Right cardiac atrium (tissue), 5 donors: Measurements from ENCODE around the gene ADK. TPM values are rescaled to one million over a fixed set of nuclear protein-coding genes. Genes with fewer than 3 reads are reported as not detected.

ENCODE experiments used
- ATAC-seq, 2 donors: fragments of 200-7000 bp; cut with Tn5 transposase; one replicate each; pipeline versions ENCODE4 v1.8.0 to v1.9.1; 2020; ENCODE audit warnings: moderate library complexity in 2 of 2, mild to moderate bottlenecking in 1 of 2
- DNase-seq, 3 donors: peaks; one replicate each; pipeline ENCODE4 v3.0.0-alpha.2; 2020
- H3K27ac ChIP-seq: one replicate; pipeline ENCODE4 v1.5.1; 2013; ENCODE audit warnings: mild to moderate bottlenecking, low read length, control low read depth, moderate library complexity
- H3K27me3 ChIP-seq: one replicate; pipeline ENCODE4 v1.6.1; 2013; ENCODE audit not compliant: control insufficient read depth, insufficient read depth
- H3K4me1 ChIP-seq: one replicate; pipeline ENCODE4 v1.6.1; 2013; ENCODE audit warnings: low read length; ENCODE audit not compliant: control insufficient read depth, insufficient read depth
- H3K4me3 ChIP-seq: one replicate; pipeline ENCODE4 v1.5.1; 2013; ENCODE audit warnings: low read length, control low read depth
- H3K9me3 ChIP-seq: one replicate; pipeline ENCODE4 v1.6.1; 2013; ENCODE audit warnings: low read length; ENCODE audit not compliant: control insufficient read depth
- WGBS: extraction: QIAGEN DNeasy Blood & Tissue Kit; methylation state at CpG from one replicate; pipeline ENCODE4 v1.1.7; 2013; 5-methylcytosine and 5-hydroxymethylcytosine counted together
- intact Hi-C, 4 donors: fragments of 100-400 bp; cut with DNase I; formaldehyde crosslinking; loops; one replicate each; pipeline versions ENCODE4 v1.11.0 to v1.14.0; 2022 to 2023
- long read RNA-seq, 4 donors: library from polyadenylated mRNA; unstranded; transcript quantifications; one replicate each; pipeline ENCODE4 v2.0.0, GENCODE V29; 2020 to 2021
- polyA plus RNA-seq: library from polyadenylated mRNA; stranded (reverse); fragments of 200-250 nt; gene quantifications from one replicate; pipeline ENCODE4 v1.2.3, GENCODE V29; 2013
- total RNA-seq, 4 donors: library from RNA; stranded (reverse); fragmentation: NEBNext Ultra II Directional; extraction: Animal tissue kit (Norgen Biotek cat#: 25700); gene quantifications; one replicate each; pipeline ENCODE4 v1.2.1, GENCODE V29; 2021
- donor health status: healthy with polysubstance abuse.
- donor health status: DM: no; HTN: yes; CAD: no.
- donor health status: DM: no; HTN: no; CAD: no.
- donor health status: DM: no; HTN: yes; CAD: no; lungs with severe emphysema.
- donor health status: DM: yes; HTN: yes; CAD: no.

Gene ADK
- 10 to 100 TPM; 34.5 to 42.2 (median 40.3) TPM for total RNA-seq
- 41.0 TPM for polyA plus RNA-seq
- long read RNA-seq, donor 1, transcript ADK-201 (11 exons, 1,169 nt): major isoform, 70 of 88 reads
- long read RNA-seq, donor 1, partial matches to known transcripts: 3 of 88 reads
- long read RNA-seq, donor 1, other reads (novel, unspliced or antisense): 11 of 88 reads
- long read RNA-seq, donor 2, transcript ADK-201 (11 exons, 1,169 nt): major isoform, 17 of 29 reads
- long read RNA-seq, donor 2, partial matches to known transcripts: 2 of 29 reads
- long read RNA-seq, donor 2, other reads (novel, unspliced or antisense): 9 of 29 reads
- long read RNA-seq, donor 3, transcript ADK-201 (11 exons, 1,169 nt): major isoform, 55 of 81 reads
- long read RNA-seq, donor 3, transcript ADK-202 (11 exons, 2,083 nt): minor isoform, 6 of 81 reads
- long read RNA-seq, donor 3, partial matches to known transcripts: 5 of 81 reads
- long read RNA-seq, donor 3, other reads (novel, unspliced or antisense): 15 of 81 reads
- long read RNA-seq, donor 4, transcript ADK-201 (11 exons, 1,169 nt): major isoform, 24 of 32 reads
- long read RNA-seq, donor 4, partial matches to known transcripts: 2 of 32 reads
- long read RNA-seq, donor 4, other reads (novel, unspliced or antisense): 4 of 32 reads

DNA sequence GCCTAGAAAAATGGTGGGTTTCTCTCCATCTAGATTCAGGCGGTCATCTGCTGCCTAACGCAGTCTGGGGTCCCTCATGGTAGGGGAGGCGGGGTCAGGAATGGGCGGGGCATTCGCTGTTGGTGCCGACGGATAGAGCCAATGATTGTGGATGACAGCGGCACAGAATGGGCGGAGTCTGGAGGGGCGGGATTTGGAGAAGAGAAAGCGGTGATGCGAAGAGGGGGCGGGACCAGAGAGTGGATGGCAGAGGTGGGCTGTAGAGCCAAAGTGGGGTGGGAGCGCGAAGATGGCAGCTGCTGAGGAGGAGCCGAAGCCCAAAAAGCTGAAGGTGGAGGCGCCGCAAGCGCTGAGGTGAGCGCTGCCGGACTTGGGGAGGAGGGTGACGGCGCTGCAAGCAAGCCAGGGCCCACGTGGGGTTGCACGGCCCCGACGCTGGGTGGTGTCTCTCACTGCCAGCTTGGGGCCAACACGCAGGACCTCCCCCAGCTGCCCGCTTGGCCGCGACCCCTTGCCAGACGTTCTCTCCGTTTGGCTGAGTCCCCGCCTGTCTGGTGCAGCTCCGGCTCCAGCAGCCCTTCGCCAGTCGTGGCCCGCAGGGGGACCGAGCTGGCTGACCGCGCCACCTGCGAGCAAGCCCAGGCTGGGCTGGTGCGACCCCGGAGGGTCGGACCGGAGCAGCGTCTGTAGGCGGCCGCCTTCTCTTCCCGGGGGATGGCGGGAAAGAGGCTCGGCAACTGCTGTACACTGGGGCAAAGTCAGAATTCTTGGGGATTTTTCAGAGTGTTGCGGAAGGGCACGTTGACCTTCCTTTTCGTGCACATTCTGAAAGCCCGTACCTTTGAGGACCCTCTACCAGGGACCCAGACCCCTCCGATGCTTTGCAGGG lies at the start of gene ADK:
Gene ADK (plus strand): TSS at position 232 of the 889 bp plus-strand sequence. CDS start 58 bp downstream, at position 290.
- Histone ChIP-seq H3K4me3 (peak within 1 kb of the TSS; percentile 72), H3K9me3 (no peaks in the 10 kb centered on the region), H3K4me1 (no peaks in the 10 kb centered on the region), H3K27me3 (no peaks in the 10 kb centered on the region), H3K27ac (peak within 1 kb of the TSS; percentile 93)
- intact Hi-C loops: no loop called here
- DNase-seq: peak; percentile 100
- peak; percentile 97 to 98 for ATAC-seq
- under 1% methylated on average over 57 of the region's 57 CpGs for WGBS

GRCh38 chr10:74103560-74104258 lies 47.3 kb upstream of the ADK start:
- H3K9me3 ChIP-seq: no peaks in the 10 kb centered on the region
- intact Hi-C loops: no loop called here
- H3K27me3 ChIP-seq: no peaks in the 10 kb centered on the region
- H3K4me3 ChIP-seq: no peak overlapping the region
- H3K27ac ChIP-seq: no peak overlapping the region
- ATAC-seq (peak in 1 of 2 donors; percentile 31), DNase-seq (no peak)
- 75% methylated on average over 11 of the region's 11 CpGs for WGBS
- H3K4me1 ChIP-seq: no peaks in the 10 kb centered on the region

DNA sequence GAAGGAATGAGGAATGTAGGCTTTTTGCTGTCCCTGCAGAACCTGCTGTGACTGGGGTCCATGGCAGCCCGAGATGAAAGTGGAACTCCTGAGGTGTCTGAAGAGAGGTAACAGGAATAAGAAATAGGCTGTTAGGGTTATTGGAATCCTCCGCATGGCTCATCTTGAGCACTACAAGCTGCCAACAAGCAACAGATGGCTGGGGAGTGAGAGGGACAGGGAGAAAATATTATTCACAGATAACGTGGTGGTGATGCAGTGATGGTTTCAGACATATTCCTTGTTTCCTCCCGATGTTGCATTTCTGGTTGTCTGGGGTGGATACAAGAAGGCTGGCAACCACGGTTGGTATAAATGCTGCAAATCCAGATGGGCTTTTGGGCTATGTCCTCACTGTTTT lies 46.5 kb upstream of the ADK start:
- 78% methylated on average over 5 of the region's 5 CpGs for WGBS
- intact Hi-C loops: no loop called here
- Histone ChIP-seq H3K27me3 (no peaks in the 10 kb centered on the region), H3K27ac (no peak overlapping the region), H3K9me3 (no peaks in the 10 kb centered on the region), H3K4me3 (no peak overlapping the region), H3K4me1 (no peaks in the 10 kb centered on the region)
- DNase-seq (no peak), ATAC-seq (no peak)

GRCh38 chr10:74104996-74105395 lies 46.0 kb upstream of the ADK start:
- ATAC-seq (no peak), DNase-seq (no peak)
- Histone ChIP-seq H3K4me1 (no peaks in the 10 kb centered on the region), H3K4me3 (no peak overlapping the region), H3K9me3 (no peaks in the 10 kb centered on the region), H3K27ac (no peak overlapping the region), H3K27me3 (no peaks in the 10 kb centered on the region)
- 81% methylated on average over 8 of the region's 8 CpGs for WGBS
- intact Hi-C loops: no loop called here

DNA sequence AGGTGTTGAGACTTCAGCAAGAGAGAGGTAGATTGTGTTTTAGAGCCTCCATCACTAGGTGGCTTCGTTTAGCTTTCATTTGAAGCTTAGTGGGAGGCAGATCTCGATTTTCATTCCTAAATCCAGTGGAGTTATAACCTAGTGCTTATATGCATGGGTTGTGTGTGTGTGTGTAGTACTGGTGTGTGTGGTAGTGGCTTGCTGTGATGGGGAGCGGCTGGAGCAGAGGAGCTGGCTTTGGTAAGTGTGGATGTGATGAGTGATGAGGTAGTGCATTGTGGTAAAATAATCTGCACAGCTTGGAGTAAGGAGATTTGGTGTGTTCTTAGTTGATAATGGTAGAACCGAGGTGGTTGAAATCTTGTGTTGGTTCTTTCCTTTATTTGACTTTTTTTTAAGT lies 43.6 kb upstream of the ADK start:
- intact Hi-C loops: no loop called here
- ATAC-seq: no peak
- no peaks in the 10 kb centered on the region for H3K9me3 ChIP-seq
- no peak for DNase-seq
- WGBS: 59% methylated on average over 4 of the region's 4 CpGs
- H3K4me1 ChIP-seq: no peaks in the 10 kb centered on the region
- no peak overlapping the region for H3K27ac ChIP-seq
- no peaks in the 10 kb centered on the region for H3K27me3 ChIP-seq
- no peak overlapping the region for H3K4me3 ChIP-seq

GRCh38 chr10:74109452-74109851 lies 41.6 kb upstream of the ADK start:
- Histone ChIP-seq H3K4me3 (no peak overlapping the region), H3K9me3 (no peaks in the 10 kb centered on the region), H3K27me3 (no peaks in the 10 kb centered on the region), H3K4me1 (no peaks in the 10 kb centered on the region), H3K27ac (no peak overlapping the region)
- intact Hi-C loops: no loop called here
- ATAC-seq (no peak), DNase-seq (no peak)

DNA sequence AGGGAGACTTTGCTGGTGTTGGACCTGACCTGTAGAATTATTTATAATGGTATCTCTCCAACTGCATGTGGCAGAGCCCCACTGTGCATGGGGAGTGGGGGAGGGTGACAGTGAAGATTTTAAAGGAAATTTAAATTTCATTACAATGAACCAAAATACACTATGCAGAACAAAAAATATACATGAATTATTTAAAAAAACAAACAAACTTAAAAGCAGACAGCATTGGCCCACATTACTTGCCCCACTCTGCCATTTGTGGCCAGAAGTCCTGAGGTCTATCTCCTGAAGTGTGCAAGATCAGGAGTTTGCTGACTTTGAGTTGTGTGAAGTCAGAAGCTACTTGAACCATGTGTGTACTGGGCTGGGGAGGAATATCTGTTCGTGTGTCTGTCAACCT lies 40.9 kb upstream of the ADK start:
- ATAC-seq (no peak), DNase-seq (no peak)
- Histone ChIP-seq H3K27me3 (no peaks in the 10 kb centered on the region), H3K4me1 (no peaks in the 10 kb centered on the region), H3K27ac (no peak overlapping the region), H3K9me3 (no peaks in the 10 kb centered on the region), H3K4me3 (no peak overlapping the region)
- 65% methylated on average over 1 of the region's 1 CpG for WGBS
- intact Hi-C loops: no loop called here

GRCh38 chr10:74111799-74112198 lies 39.2 kb upstream of the ADK start:
- H3K4me3 ChIP-seq: no peak overlapping the region
- intact Hi-C loops: no loop called here
- no peaks in the 10 kb centered on the region for H3K4me1 ChIP-seq
- H3K27ac ChIP-seq: no peak overlapping the region
- no peaks in the 10 kb centered on the region for H3K27me3 ChIP-seq
- DNase-seq: no peak
- WGBS: 95% methylated on average over 14 of the region's 14 CpGs
- peak in 1 of 2 donors; percentile 17 for ATAC-seq
- H3K9me3 ChIP-seq: no peaks in the 10 kb centered on the region

- Histone ChIP-seq H3K27me3 (no peaks in the 10 kb centered on the region), H3K27ac (no peak overlapping the region), H3K9me3 (no peaks in the 10 kb centered on the region), H3K4me3 (no peak overlapping the region), H3K4me1 (no peaks in the 10 kb centered on the region)
- intact Hi-C loops: no loop called here
- DNase-seq (no peak), ATAC-seq (no peak)
- 62% methylated on average over 1 of the region's 1 CpG for WGBS
These were observed 37.5 kb upstream of the ADK start for GRCh38 chr10:74113546-74113945.

DNA sequence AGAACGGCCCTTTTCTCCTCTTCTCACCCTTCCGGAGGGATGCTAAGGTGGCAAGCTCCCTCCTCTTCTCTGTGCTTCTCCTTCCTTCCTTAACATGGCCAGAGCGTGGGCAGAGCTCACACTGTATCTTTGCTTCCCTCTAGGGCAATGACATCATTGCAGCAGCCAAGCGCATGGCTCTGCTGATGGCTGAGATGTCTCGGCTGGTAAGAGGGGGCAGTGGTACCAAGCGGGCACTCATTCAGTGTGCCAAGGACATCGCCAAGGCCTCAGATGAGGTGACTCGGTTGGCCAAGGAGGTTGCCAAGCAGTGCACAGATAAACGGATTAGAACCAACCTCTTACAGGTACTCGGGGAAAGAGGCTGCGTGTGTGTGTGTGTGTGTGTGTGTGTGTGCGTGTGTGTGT lies 37.0 kb upstream of the ADK start:
- intact Hi-C loops: no loop called here
- H3K4me3 ChIP-seq: no peak overlapping the region
- no peaks in the 10 kb centered on the region for H3K9me3 ChIP-seq
- peak; percentile 35 to 53 for ATAC-seq
- no peaks in the 10 kb centered on the region for H3K27me3 ChIP-seq
- WGBS: 66% methylated on average over 12 of the region's 12 CpGs
- DNase-seq: peak in 1 of 3 donors; percentile 52
- no peak overlapping the region for H3K27ac ChIP-seq
- H3K4me1 ChIP-seq: no peaks in the 10 kb centered on the region
